Calu3 (cell line): ENCODE results near the gene SUV39H1. TPM values are rescaled to one million over a fixed set of nuclear protein-coding genes. Genes with fewer than 3 reads are reported as not detected.
"Not testable (repeated sequence)": the region's sequence is repeated elsewhere in the genome, so short reads cannot be mapped to it uniquely, and the experiment has no call there.

ENCODE experiments used
- BruUV-seq: library from RNA; stranded (reverse); fragments of 400-500 nt; replicated peaks from 2 replicates; lab custom pipeline; 2021; lab: Mats Ljungman, UMichigan
- CTCF ChIA-PET: fragments of 300-600 bp; sonication (Branson Sonifier 250); formaldehyde crosslinking; loops from one replicate; lab custom pipeline; 2022; ENCODE audit warnings: antibody characterized with exemption; lab: Charles Lee
- DNase-seq: peaks from one replicate; pipeline ENCODE4 v3.0.0; 2022
- H3K27ac Mint-ChIP-seq: one replicate; pipeline ENCODE4 v1.8.0; 2022; ENCODE audit warnings: mixed read lengths; ENCODE audit not compliant: unreplicated experiment
- H3K27me3 Mint-ChIP-seq: one replicate; pipeline ENCODE4 v1.8.0; 2022; ENCODE audit warnings: mixed read lengths; ENCODE audit not compliant: unreplicated experiment
- H3K36me3 Mint-ChIP-seq: one replicate; pipeline ENCODE4 v1.8.0; 2022; ENCODE audit warnings: mild to moderate bottlenecking, moderate library complexity, mixed read lengths; ENCODE audit not compliant: insufficient read depth, unreplicated experiment
- H3K4me1 Mint-ChIP-seq: one replicate; pipeline ENCODE4 v1.8.0; 2022; ENCODE audit warnings: mild to moderate bottlenecking, low read depth, mixed read lengths; ENCODE audit not compliant: unreplicated experiment
- H3K4me3 Mint-ChIP-seq: one replicate; pipeline ENCODE4 v1.8.0; 2022; ENCODE audit warnings: mild to moderate bottlenecking, low read depth, moderate library complexity, mixed read lengths; ENCODE audit not compliant: unreplicated experiment
- H3K9me3 Mint-ChIP-seq: one replicate; pipeline ENCODE4 v1.8.0; 2022; ENCODE audit warnings: low read depth, mixed read lengths; ENCODE audit not compliant: unreplicated experiment
- intact Hi-C: fragments of 100-400 bp; cut with micrococcal nuclease; formaldehyde crosslinking; loops from one replicate; pipeline ENCODE4 v1.10.0; 2022; ENCODE audit not compliant: unreplicated experiment
- total RNA-seq: library from RNA; stranded (reverse); gene quantifications from 2 replicates; pipeline ENCODE4 v1.2.3, GENCODE V29; 2022
- TF ChIP-seq, protein P1 (sequence below): fragments of 200-600 bp; IDR thresholded peaks from one replicate; pipeline ENCODE4 v1.8.0; 2022; ENCODE audit warnings: antibody characterized with exemption; ENCODE audit not compliant: unreplicated experiment

SUV39H1 gene
- total RNA-seq, 1 experiment from 2014 or later = 20.8 TPM

DNA sequence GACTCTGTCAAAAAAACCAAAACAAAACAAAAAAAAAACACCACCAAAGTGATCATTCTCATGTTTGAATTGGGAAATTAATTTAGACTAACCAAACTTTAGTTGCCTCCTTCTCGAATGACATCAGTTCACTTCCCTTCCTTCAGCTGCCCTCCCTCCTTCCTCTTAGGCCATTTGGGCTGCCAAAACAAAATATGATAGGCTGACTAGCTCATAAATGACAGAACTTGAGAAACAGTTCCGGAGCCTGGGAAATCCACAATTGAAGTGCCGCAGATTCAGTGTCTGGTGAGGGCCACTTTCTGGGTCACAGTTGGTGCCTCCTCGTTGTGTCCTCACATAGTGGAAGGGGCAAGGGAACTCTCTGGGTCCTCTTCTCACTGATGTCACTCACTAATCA is 29.0 kb upstream of the SUV39H1 start:
- Mint-ChIP-seq H3K36me3 (no peaks in the 10 kb centered on the region), H3K27ac (no peak overlapping the region), H3K27me3 (no peaks in the 10 kb centered on the region), H3K4me1 (no peaks in the 10 kb centered on the region), H3K9me3 (no peaks in the 10 kb centered on the region), H3K4me3 (no peak overlapping the region)
- intact Hi-C loops = no loop called here
- DNase-seq = no peak
- TF ChIP-seq, protein P1, sequence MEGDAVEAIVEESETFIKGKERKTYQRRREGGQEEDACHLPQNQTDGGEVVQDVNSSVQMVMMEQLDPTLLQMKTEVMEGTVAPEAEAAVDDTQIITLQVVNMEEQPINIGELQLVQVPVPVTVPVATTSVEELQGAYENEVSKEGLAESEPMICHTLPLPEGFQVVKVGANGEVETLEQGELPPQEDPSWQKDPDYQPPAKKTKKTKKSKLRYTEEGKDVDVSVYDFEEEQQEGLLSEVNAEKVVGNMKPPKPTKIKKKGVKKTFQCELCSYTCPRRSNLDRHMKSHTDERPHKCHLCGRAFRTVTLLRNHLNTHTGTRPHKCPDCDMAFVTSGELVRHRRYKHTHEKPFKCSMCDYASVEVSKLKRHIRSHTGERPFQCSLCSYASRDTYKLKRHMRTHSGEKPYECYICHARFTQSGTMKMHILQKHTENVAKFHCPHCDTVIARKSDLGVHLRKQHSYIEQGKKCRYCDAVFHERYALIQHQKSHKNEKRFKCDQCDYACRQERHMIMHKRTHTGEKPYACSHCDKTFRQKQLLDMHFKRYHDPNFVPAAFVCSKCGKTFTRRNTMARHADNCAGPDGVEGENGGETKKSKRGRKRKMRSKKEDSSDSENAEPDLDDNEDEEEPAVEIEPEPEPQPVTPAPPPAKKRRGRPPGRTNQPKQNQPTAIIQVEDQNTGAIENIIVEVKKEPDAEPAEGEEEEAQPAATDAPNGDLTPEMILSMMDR = no peak
- BruUV-seq = no TSS peak
- CTCF ChIA-PET = no interaction called here

DNA sequence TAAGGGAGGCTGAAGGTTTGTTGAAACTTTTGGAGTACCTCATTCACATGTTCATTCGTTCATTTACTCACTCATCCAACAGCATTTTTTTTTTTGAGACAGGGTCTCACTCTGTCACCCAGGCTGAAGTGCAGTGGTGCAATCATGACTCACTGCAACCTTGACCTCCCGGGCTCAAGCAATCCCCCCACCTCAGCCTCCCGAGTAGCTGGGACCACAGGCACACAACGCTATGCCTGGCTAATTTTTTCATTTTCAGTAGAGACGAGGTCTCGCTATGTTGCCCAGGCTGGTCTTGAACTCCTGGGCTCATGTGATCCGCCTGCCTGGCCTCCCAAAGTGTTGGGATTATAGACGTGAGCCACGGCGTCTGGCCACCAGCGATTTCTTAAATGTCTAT is 28.3 kb upstream of the SUV39H1 start:
- H3K27ac Mint-ChIP-seq, H3K9me3 Mint-ChIP-seq, intact Hi-C loops, CTCF ChIA-PET, H3K4me1 Mint-ChIP-seq, BruUV-seq, H3K36me3 Mint-ChIP-seq, H3K4me3 Mint-ChIP-seq, H3K27me3 Mint-ChIP-seq, DNase-seq: not testable (repeated sequence)

DNA sequence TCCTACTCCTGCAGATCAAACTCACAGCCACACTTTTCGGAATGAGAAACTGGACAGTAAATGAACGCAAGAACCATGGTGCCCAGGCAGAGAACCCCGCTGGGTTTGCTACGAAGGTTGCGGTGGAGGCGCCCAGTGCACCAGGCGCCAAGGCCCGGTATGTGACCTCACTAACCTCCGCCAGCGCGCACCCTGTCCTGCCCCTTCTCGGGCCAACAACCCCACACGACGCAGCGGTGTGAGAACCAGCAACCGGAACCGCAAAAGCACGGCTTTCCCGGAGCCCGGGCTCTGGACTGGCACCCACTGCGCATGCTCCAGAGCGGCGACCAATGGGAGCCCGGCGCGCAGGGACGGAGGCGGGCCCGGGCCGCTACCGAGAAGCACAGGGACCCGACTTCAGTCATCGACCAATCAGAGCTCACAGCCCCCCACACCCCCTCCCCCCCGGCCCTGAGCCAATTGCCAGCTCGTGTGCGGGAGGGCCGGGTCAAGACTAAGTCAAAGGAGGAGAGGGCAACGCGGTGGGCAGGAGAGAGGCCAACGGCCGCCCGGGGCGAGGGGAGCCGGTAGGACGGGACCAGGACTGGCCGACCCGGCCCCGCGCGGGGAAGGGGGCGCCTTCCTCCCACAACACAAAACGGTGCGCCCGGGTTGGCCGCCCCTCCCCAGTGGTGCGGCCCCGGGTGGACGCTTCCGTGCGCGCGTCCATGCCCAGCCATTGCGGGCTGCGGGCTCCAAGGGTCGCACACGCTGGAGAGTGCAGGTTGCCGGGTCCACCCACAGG is 20.2 kb upstream of the SUV39H1 start:
- peaks cover 9% of the 10 kb centered on the region for H3K4me1 Mint-ChIP-seq
- BruUV-seq = no TSS peak
- peak; percentile 92 for DNase-seq

DNA sequence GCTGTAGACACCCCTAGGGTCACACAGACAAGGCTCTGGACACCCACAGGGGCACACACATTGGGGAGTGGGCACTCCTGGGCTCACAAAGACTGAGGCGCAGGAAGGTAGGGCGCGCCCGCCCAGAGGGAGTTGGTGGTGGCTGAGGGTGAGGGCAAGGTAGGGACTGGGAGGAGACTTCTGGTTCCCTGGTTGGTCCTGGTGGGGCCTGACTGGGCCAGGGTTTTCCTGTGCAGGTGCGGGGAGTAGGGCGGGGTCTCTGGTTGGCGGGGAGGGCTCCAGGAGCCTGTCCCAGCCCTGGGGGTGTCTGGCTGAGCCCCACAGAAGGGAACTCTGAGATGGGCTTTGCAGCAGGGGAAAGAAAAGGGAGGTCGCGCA is 19.7 kb upstream of the SUV39H1 start:
- intact Hi-C loops = no loop called here
- CTCF ChIA-PET = no interaction called here

More for the DNA sequence above, 20.2 kb upstream of the SUV39H1 start:
- peak overlapping the region; percentile 79 for H3K27ac Mint-ChIP-seq
- peak overlapping the region; percentile 96 for H3K4me3 Mint-ChIP-seq
- no peaks in the 10 kb centered on the region for H3K27me3 Mint-ChIP-seq
- no peaks in the 10 kb centered on the region for H3K9me3 Mint-ChIP-seq
- CTCF ChIA-PET = no interaction called here
- TF ChIP-seq, protein P1 = no peak
- H3K36me3 Mint-ChIP-seq = peaks cover 24% of the 10 kb centered on the region
- intact Hi-C loops = no loop called here

More for the DNA sequence above, 19.7 kb upstream of the SUV39H1 start:
- Mint-ChIP-seq H3K9me3 (no peaks in the 10 kb centered on the region), H3K27ac (peak overlapping the region; percentile 79), H3K4me3 (peak overlapping the region; percentile 96), H3K4me1 (peaks cover 9% of the 10 kb centered on the region), H3K27me3 (no peaks in the 10 kb centered on the region), H3K36me3 (peaks cover 24% of the 10 kb centered on the region)
- no TSS peak for BruUV-seq
- no peak for DNase-seq
- TF ChIP-seq, protein P1 = no peak
